ENCODE measurements around the gene ARHGAP15. TPM values are rescaled to one million over a fixed set of nuclear protein-coding genes. Genes with fewer than 3 reads are reported as not detected.

ARHGAP15 gene
- total RNA-seq, 1 experiment from 2014 or later, result 0.42 TPM

DNA sequence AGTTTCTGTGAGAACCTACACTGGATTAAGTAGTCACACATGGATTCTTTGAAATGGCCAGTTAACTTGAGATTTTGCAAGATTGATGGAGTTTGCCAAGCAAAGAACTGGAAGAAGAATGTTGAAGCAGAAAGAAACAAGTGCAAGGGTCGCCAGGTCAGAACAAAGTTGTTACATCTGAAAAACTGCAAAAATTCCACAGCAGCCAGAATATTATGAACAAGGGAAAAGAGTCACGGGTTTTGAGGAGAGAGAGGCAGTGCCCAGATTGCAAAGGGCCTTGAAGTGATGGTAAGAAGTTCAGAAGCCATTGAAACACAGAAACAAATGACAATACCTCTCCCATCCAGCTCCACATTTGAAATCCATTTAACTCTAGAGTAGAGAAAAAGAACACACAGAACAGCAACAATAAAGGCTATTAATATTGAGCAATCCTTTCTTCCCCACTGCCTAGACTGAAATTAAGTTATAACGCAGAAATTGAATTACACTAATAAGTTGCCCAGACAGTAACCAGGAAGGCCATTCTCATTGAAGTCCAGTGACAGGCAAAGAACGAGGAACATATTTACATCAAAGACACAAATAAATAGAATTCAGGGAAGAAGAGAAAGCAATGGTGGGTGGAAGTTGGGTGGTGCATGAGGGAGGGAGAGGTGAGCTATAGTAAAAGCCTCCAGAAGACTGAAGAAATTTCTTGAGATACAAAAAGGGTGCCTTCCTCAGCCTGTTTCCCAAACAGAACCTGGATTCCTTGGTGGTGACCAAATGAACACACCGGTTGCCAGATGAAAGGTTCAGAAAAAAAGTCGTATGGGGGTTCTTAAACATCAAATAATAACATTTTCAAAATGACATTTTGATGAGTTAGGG lies 80.6 kb downstream of the ARHGAP15 start (continued):
- TF ChIP-seq FOSL1 (IDR thresholded peaks at IDR 0.05; ENCODE audit: low read depth), result no peak
- no peak for TF ChIP-seq EGR1 (IDR thresholded peaks at IDR 0.05; ENCODE audit: low read depth)
- no peak for TF ChIP-seq POLR2AphosphoS5 (IDR thresholded peaks at IDR 0.05; ENCODE audit: low read depth, low read length)
- no peak for TF ChIP-seq CEBPB (IDR thresholded peaks at IDR 0.05; ENCODE audit: low read depth)

DNA sequence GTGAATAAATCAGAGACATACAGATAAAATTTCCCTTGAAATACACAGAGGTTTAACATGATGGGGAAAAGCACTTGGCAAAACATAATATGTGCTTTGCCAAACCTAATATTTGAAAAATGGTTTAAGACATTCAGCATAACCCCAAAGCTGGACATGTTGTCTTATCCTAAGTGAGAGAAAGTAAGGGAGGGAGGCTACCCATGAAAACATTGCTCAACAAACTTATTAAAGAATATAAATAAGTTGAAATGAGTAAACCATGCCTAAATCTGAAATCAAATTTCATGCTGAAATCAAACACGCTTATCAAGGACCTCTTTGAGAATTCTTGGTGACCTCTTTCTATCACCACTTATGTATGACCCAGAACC lies 81.2 kb downstream of the ARHGAP15 start:
- TF ChIP-seq TCF7L2 (IDR thresholded peaks at IDR 0.05; ENCODE audit: borderline replicate concordance, extremely low read depth, insufficient read depth, insufficient read length) (no peak), EZH2phosphoT487 (IDR thresholded peaks at IDR 0.05; ENCODE audit: borderline replicate concordance) (no peak), ELF1 (IDR thresholded peaks at IDR 0.05; ENCODE audit: borderline replicate concordance, low read depth) (no peak), POLR2AphosphoS5 (IDR thresholded peaks at IDR 0.05; ENCODE audit: low read depth, low read length) (no peak), SRF (IDR thresholded peaks at IDR 0.05; ENCODE audit: low read depth) (no peak), POLR2A (IDR thresholded peaks at IDR 0.05; ENCODE audit: borderline replicate concordance, extremely low read depth, insufficient read depth, insufficient read length) (no peak), CEBPB (IDR thresholded peaks at IDR 0.05; ENCODE audit: low read depth) (no peak), ATF3 (IDR thresholded peaks at IDR 0.05) (no peak), CBX3 (IDR thresholded peaks at IDR 0.05; ENCODE audit: low read depth) (no peak), ZFX (IDR thresholded peaks at IDR 0.05) (no peak), RAD21 (IDR thresholded peaks at IDR 0.05; ENCODE audit: low read depth) (no peak), JUND (IDR thresholded peaks at IDR 0.05) (no peak), MAX (IDR thresholded peaks at IDR 0.05) (no peak), YY1 (IDR thresholded peaks at IDR 0.05; ENCODE audit: extremely low read depth, insufficient replicate concordance, low read depth, low read length) (no peak), FOSL1 (IDR thresholded peaks at IDR 0.05; ENCODE audit: low read depth) (no peak), SP1 (IDR thresholded peaks at IDR 0.05; ENCODE audit: low read depth) (no peak)
- TF ChIP-seq, protein P1, sequence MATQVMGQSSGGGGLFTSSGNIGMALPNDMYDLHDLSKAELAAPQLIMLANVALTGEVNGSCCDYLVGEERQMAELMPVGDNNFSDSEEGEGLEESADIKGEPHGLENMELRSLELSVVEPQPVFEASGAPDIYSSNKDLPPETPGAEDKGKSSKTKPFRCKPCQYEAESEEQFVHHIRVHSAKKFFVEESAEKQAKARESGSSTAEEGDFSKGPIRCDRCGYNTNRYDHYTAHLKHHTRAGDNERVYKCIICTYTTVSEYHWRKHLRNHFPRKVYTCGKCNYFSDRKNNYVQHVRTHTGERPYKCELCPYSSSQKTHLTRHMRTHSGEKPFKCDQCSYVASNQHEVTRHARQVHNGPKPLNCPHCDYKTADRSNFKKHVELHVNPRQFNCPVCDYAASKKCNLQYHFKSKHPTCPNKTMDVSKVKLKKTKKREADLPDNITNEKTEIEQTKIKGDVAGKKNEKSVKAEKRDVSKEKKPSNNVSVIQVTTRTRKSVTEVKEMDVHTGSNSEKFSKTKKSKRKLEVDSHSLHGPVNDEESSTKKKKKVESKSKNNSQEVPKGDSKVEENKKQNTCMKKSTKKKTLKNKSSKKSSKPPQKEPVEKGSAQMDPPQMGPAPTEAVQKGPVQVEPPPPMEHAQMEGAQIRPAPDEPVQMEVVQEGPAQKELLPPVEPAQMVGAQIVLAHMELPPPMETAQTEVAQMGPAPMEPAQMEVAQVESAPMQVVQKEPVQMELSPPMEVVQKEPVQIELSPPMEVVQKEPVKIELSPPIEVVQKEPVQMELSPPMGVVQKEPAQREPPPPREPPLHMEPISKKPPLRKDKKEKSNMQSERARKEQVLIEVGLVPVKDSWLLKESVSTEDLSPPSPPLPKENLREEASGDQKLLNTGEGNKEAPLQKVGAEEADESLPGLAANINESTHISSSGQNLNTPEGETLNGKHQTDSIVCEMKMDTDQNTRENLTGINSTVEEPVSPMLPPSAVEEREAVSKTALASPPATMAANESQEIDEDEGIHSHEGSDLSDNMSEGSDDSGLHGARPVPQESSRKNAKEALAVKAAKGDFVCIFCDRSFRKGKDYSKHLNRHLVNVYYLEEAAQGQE (IDR thresholded peaks at IDR 0.05; ENCODE audit: low read depth), result no peak
- Histone ChIP-seq H3K9me2 (ENCODE audit: insufficient read depth) (no peaks in the 10 kb centered on the region), H3K9me3 (ENCODE audit: control insufficient read depth in 1 of 2, insufficient read depth in 1 of 2, low read depth in 1 of 2, low read length in 2 of 2) (no peaks in the 10 kb centered on the region), H3K36me3 (ENCODE audit: control insufficient read depth in 1 of 2, insufficient read depth in 2 of 2, low read length in 2 of 2) (no peaks in the 10 kb centered on the region), H2AFZ (ENCODE audit: low read depth, low read length, poor library complexity, severe bottlenecking) (no peak overlapping the region), H3K4me2 (ENCODE audit: low read length) (no peak overlapping the region), H3K79me2 (ENCODE audit: insufficient read depth, low read length) (no peaks in the 10 kb centered on the region), H3K4me1 (ENCODE audit: control insufficient read depth in 1 of 2, insufficient read depth in 2 of 2, low read length in 2 of 2) (no peaks in the 10 kb centered on the region), H3K27me3 (ENCODE audit: insufficient read depth, low read length) (no peaks in the 10 kb centered on the region), H4K20me1 (ENCODE audit: insufficient read depth) (no peaks in the 10 kb centered on the region), H3K9ac (ENCODE audit: low read length) (no peak overlapping the region), H3K4me3 (replicated peaks in 1 of 2; ENCODE audit: low read depth in 1 of 2, low read length in 2 of 2) (no peak overlapping the region), H3K27ac (ENCODE audit: low read depth, low read length) (no peak overlapping the region)
- POLR2A ChIA-PET, result no interaction called here
- CTCF ChIA-PET, result no interaction called here
- DNase-seq (ENCODE audit: low read depth, low spot score), result no peak
- no peak for ATAC-seq
- intact Hi-C loops (cut with micrococcal nuclease), result no loop called here
- BruUV-seq (replicated peaks), result no TSS peak
- RAD21 ChIA-PET (ENCODE audit: low non-redundant PET in 1 of 2, low total read pairs in 2 of 2, uncharacterized antibody in 2 of 2, unreplicated experiment in 2 of 2), result no interaction called here
